Ascending aorta (tissue), 2 donors: ENCODE measurements around the gene NENF. TPM values are rescaled to one million over a fixed set of nuclear protein-coding genes. Genes with fewer than 3 reads are reported as not detected.
"Not testable (repeated sequence)": the region's sequence is repeated elsewhere in the genome, so short reads cannot be mapped to it uniquely, and the experiment has no call there.

Source experiments
- DNase-seq, 2 donors: peaks; one replicate each; pipeline ENCODE4 v3.0.0-alpha.2; 2019; ENCODE audit warnings: low spot score in 2 of 2
- H3K27ac ChIP-seq, 2 donors: fragments of 200-600 bp; sonication (generic); one replicate each; pipeline ENCODE4 v1.5.1; 2016 to 2017; ENCODE audit warnings: mild to moderate bottlenecking in 1 of 2
- H3K27me3 ChIP-seq: fragments of 200-600 bp; sonication (generic); one replicate; pipeline ENCODE4 v1.5.1; 2017
- H3K36me3 ChIP-seq, 2 donors: fragments of 200-600 bp; sonication (generic); one replicate each; pipeline ENCODE4 v1.5.1; 2016
- H3K4me1 ChIP-seq, 2 donors: fragments of 200-600 bp; sonication (generic); one replicate each; pipeline ENCODE4 v1.5.1; 2016 to 2017; ENCODE audit warnings: mild to moderate bottlenecking in 1 of 2
- H3K4me3 ChIP-seq, 2 donors: fragments of 200-600 bp; sonication (generic); one replicate each; pipeline ENCODE4 v1.5.1; 2016 to 2017; ENCODE audit warnings: mild to moderate bottlenecking in 1 of 2
- H3K9me3 ChIP-seq, 2 donors: fragments of 200-600 bp; sonication (generic); one replicate each; pipeline ENCODE4 v1.5.1; 2016
- intact Hi-C: fragments of 100-400 bp; cut with DNase I; formaldehyde crosslinking; loops from one replicate; pipeline ENCODE4 v1.15.1; 2023
- total RNA-seq: library from RNA; depleted of rRNA; stranded (reverse); fragments of >200 nt; gene quantifications from one replicate; pipeline ENCODE4 v1.1.0, GENCODE V29; 2016
- TF ChIP-seq, protein P1 (sequence below), 3 experiments: fragments of 200-600 bp in 2 of 3; fragments of 450-650 bp in 1 of 3; sonication (generic) in 2 of 3; IDR thresholded peaks; one replicate each; pipeline ENCODE4 v1.5.1; 2016 to 2019; ENCODE audit warnings: antibody characterized with exemption in 3 of 3, mild to moderate bottlenecking in 1 of 3, moderate library complexity in 1 of 3

NENF gene
- total RNA-seq: 186 TPM

DNA sequence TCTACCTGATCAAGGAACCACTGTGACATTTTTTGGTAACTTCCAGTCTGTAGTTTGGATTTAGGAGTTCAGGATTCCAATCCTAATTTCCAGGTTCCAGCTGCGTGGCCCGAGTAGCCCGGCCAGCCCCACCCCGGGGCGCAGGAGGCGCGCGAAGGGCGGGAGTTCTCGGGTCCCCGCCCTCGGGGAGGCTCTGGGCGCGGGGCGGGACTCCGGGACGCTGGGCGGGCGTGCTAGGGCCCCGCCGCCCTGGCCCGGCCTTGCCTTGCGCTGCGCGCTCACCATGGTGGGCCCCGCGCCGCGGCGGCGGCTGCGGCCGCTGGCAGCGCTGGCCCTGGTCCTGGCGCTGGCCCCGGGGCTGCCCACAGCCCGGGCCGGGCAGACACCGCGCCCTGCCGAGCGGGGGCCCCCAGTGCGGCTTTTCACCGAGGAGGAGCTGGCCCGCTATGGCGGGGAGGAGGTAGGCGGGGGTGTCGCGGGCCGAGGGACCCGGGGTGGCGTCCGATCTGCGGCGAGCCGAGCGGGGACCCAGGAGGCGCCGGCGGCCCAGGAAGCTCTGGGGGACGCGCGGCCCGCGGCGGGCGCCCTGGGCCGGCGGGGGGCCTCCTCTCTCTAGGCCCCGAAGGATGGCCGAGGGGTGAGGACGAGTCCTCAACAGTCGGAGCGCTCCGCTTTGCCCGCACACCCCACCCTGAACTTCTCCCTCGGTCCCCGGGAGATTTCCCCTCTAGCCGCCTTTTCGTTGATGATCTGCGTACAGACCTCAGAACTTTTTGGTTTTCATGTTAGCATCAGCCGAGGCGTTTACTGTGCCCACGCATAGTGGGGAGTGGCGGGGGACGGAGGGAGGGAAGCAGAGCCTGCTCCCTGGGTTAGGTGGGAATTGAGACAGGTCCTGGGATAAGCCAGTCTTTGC lies at the start of gene NENF:
Gene NENF, plus strand, starts transcription at position 260 of the 916 bp plus-strand sequence. Its CDS starts 24 bp downstream, at position 284.
- Histone ChIP-seq H3K4me1 (peaks cover 3 to 9% of the 10 kb centered on the region in 2 donors), H3K4me3 (peak within 1 kb of the TSS; percentile 87 to 97), H3K27me3 (no peaks in the 10 kb centered on the region), H3K27ac (peak within 1 kb of the TSS; percentile 88 to 98), H3K36me3 (no peaks in the 10 kb centered on the region), H3K9me3 (no peaks in the 10 kb centered on the region)
- TF ChIP-seq, protein P1, sequence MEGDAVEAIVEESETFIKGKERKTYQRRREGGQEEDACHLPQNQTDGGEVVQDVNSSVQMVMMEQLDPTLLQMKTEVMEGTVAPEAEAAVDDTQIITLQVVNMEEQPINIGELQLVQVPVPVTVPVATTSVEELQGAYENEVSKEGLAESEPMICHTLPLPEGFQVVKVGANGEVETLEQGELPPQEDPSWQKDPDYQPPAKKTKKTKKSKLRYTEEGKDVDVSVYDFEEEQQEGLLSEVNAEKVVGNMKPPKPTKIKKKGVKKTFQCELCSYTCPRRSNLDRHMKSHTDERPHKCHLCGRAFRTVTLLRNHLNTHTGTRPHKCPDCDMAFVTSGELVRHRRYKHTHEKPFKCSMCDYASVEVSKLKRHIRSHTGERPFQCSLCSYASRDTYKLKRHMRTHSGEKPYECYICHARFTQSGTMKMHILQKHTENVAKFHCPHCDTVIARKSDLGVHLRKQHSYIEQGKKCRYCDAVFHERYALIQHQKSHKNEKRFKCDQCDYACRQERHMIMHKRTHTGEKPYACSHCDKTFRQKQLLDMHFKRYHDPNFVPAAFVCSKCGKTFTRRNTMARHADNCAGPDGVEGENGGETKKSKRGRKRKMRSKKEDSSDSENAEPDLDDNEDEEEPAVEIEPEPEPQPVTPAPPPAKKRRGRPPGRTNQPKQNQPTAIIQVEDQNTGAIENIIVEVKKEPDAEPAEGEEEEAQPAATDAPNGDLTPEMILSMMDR (IDR thresholded peaks at IDR 0.05): peak in 1 of 3 experiments; percentile 14
- intact Hi-C loops: loop anchor here (1.0 to 5.0 kb wide), 4 partner anchors 19 to 266 kb away; partner anchors contain the start of genes BATF3, PACC1 and PPP2R5A
- peak; percentile 50 to 92 for DNase-seq

DNA sequence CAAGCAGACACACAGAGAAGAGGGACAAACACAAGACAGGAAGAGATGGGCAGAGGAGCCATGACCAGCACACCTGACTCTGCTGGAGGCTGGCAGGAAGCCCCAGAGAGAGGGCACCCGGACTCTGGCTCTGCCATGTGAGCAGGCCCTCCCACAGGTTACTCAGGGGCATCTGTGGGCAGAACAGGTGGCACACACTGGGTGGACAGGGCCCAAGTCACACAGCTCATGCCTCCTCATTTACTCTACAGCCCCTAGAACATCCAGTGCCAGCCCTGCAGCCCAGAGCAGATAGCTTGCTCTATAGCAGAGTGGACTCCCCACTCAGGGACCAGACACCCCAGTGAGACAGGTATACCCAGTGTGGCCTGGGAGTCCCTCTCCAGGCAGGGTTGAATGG lies 46.7 kb upstream of the NENF start:
- Histone ChIP-seq H3K36me3 (peaks cover 6 to 11% of the 10 kb centered on the region in 2 donors), H3K4me3 (no peak overlapping the region), H3K27ac (no peak overlapping the region), H3K4me1 (no peaks in the 10 kb centered on the region), H3K27me3 (no peaks in the 10 kb centered on the region), H3K9me3 (no peaks in the 10 kb centered on the region)
- intact Hi-C loops: no loop called here
- DNase-seq: no peak
- TF ChIP-seq, protein P1 (IDR thresholded peaks at IDR 0.05): no peak

DNA sequence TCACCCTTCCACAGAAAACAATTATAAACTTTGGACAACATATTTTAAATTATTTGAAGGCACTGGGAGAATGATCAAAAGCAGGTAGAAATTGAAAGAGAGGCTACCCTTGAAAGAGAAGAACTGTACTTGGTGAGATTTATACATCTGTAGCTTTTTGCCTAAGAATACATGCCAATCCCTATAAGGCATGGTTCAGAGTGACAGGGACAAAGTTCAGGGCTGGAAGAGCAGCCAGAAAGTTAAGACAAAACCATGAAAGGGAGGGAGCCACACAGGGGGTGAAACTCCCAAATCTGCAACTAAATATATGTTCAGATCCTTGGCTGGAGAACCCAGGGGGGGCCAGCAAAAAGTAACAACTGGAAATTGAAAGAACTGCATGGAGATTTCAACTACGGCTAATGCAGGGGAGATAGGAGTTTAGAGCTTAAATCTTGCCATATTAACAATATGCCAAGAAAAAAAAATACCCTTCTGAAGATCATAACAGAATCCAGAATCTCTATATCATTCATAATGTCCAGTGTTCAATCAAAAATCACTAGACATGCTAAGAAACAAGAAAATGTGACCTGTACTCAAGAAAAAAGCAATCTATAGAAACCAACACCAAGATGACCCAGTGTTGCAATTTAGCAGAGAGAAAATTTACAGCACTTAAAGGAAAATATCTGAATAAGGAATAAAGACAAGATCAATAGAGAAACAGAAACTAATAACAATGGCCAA lies 43.6 kb upstream of the NENF start:
- TF ChIP-seq, protein P1 (IDR thresholded peaks at IDR 0.05): no peak
- Histone ChIP-seq H3K4me1 (no peaks in the 10 kb centered on the region), H3K27ac (no peak overlapping the region), H3K4me3 (no peak overlapping the region), H3K9me3 (no peaks in the 10 kb centered on the region), H3K27me3 (no peaks in the 10 kb centered on the region), H3K36me3 (peaks cover 6 to 11% of the 10 kb centered on the region in 2 donors)
- intact Hi-C loops: no loop called here
- DNase-seq: no peak

DNA sequence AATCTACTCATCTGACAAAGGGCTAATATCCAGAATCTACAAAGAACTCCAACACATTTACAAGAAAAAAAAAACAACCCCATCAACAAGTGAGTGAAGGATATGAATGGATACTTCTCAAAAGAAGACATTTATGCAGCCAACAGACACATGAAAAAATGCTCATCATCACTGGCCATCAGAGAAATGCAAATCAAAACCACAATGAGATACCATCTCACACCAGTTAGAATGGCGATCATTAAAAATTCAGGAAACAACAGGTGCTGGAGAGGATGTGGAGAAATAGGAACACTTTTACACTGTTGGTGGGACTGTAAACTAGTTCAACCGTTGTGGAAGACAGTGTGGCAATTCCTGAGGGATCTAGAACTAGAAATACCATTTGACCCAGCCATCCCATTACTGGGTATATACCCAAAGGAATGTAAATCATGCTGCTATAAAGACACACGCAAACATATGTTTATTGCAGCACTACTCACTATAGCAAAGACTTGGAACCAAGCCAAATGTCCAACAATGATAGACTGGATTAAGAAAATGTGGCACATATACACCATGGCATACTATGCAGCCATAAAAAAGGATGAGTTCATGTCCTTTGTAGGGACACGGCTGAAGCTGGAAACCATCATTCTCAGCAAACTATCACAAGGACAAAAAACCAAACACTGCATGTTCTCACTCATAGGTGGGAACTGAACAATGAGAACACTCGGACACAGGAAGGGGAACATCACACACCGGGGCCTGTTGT lies 36.9 kb upstream of the NENF start:
- H3K4me3 ChIP-seq, intact Hi-C loops, DNase-seq, H3K4me1 ChIP-seq, H3K27ac ChIP-seq, H3K36me3 ChIP-seq, H3K27me3 ChIP-seq: not testable (repeated sequence)
- peaks cover 4 to 15% of the 10 kb centered on the region in 2 donors for H3K9me3 ChIP-seq

DNA sequence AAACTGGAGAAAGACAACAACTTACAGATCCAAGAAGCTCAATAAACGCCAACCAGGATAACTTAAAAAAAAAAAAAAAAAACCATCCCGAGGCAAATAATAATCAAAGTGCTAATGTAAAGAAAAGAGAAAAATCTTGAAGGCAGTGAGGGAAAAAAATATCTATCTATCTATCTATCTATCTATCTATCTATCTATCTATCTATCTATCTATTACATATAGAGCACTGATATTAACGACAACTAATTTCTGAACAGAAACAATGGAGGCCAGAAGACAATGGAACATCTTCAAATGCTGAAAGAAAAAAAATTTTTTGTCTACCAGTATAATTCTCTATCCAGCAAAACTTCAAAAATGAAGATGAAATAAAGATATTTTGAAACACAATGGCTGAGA lies 36.1 kb upstream of the NENF start:
- Histone ChIP-seq H3K4me3 (no peak overlapping the region), H3K4me1 (no peaks in the 10 kb centered on the region), H3K27ac (no peak overlapping the region), H3K9me3 (peaks cover 4 to 15% of the 10 kb centered on the region in 2 donors), H3K27me3 (no peaks in the 10 kb centered on the region), H3K36me3 (no peaks in the 10 kb centered on the region)
- intact Hi-C loops: no loop called here
- TF ChIP-seq, protein P1 (IDR thresholded peaks at IDR 0.05): no peak
- DNase-seq: no peak
